ENCODE measurements around the gene MKNK1.

The MKNK1 gene

GRCh38 chr1:46619656-46620258 is 15.7 kb upstream of the MKNK1 start:
- TF ChIP-seq CTCF (IDR thresholded peaks at IDR 0.05; ENCODE audit: insufficient read depth, missing control alignments): no peak
- DNase-seq (ENCODE audit: insufficient read length, low spot score) (no peak), FAIRE-seq (no peak)

GRCh38 chr1:46618754-46619415 is 14.8 kb upstream of the MKNK1 start:
- DNase-seq (ENCODE audit: insufficient read length, low spot score) (no peak), FAIRE-seq (no peak)
- TF ChIP-seq CTCF (IDR thresholded peaks at IDR 0.05; ENCODE audit: insufficient read depth, missing control alignments): no peak

- DNase-seq (ENCODE audit: insufficient read length, low spot score) (no peak), FAIRE-seq (no peak)
- TF ChIP-seq CTCF (IDR thresholded peaks at IDR 0.05; ENCODE audit: insufficient read depth, missing control alignments): no peak
These were observed 13.8 kb upstream of the MKNK1 start for GRCh38 chr1:46617833-46618232.

- FAIRE-seq (no peak), DNase-seq (ENCODE audit: insufficient read length, low spot score) (no peak)
- no peak for TF ChIP-seq CTCF (IDR thresholded peaks at IDR 0.05; ENCODE audit: insufficient read depth, missing control alignments)
These were observed 13.2 kb upstream of the MKNK1 start for GRCh38 chr1:46617108-46617800.

GRCh38 chr1:46616277-46617107 is 12.4 kb upstream of the MKNK1 start, which contains the start of gene MOB3C:
MOB3C (minus strand) TSS chr1:46616811; CDS start chr1:46613321, 3,490 bp downstream.
- DNase-seq (ENCODE audit: insufficient read length, low spot score): no peak
- no peak for FAIRE-seq
- TF ChIP-seq CTCF (IDR thresholded peaks at IDR 0.05; ENCODE audit: insufficient read depth, missing control alignments): no peak

GRCh38 chr1:46615735-46616134 is 11.7 kb upstream of the MKNK1 start:
- TF ChIP-seq CTCF (IDR thresholded peaks at IDR 0.05; ENCODE audit: insufficient read depth, missing control alignments): no peak
- no peak for FAIRE-seq
- no peak for DNase-seq (ENCODE audit: insufficient read length, low spot score)
